Activated CD4-positive, alpha-beta T cell treated with anti-CD3 and anti-CD28 coated beads, Interleukin-2, amount 50 U/mL, for 24 hours (primary cell): ENCODE measurements around the gene PLPPR4.
"Not testable (repeated sequence)": the region's sequence is repeated elsewhere in the genome, so short reads cannot be mapped to it uniquely, and the experiment has no call there.

Experiments used
- DNase-seq, 2 donors: peaks; one replicate each; pipeline ENCODE4 v3.0.0-alpha.2; 2020; ENCODE audit warnings: low read depth in 1 of 2, low spot score in 1 of 2

Gene PLPPR4

GRCh38 chr1:99268021-99268420, 3.7 kb downstream of the PLPPR4 start:
- no peak for DNase-seq

- DNase-seq = no peak
Observed at GRCh38 chr1:99269321-99269720, 5.0 kb downstream of the PLPPR4 start.

- no peak for DNase-seq
Observed at GRCh38 chr1:99270646-99271045, 6.4 kb downstream of the PLPPR4 start.

- DNase-seq = no peak
Observed at GRCh38 chr1:99271249-99271648, 7.0 kb downstream of the PLPPR4 start.

- DNase-seq = no peak
Observed at GRCh38 chr1:99277066-99277465, 12.8 kb downstream of the PLPPR4 start.

GRCh38 chr1:99279525-99279924, 15.2 kb downstream of the PLPPR4 start:
- no peak for DNase-seq

- no peak for DNase-seq
Observed at GRCh38 chr1:99281105-99281504, 16.8 kb downstream of the PLPPR4 start.

- DNase-seq = no peak
Observed at GRCh38 chr1:99282536-99282935, 18.2 kb downstream of the PLPPR4 start.

- not testable (repeated sequence) for DNase-seq
Observed at GRCh38 chr1:99283521-99283920, 19.2 kb downstream of the PLPPR4 start.

- DNase-seq = no peak
Observed at GRCh38 chr1:99292886-99293285, 28.6 kb downstream of the PLPPR4 start.

GRCh38 chr1:99297923-99298322, 33.6 kb downstream of the PLPPR4 start:
- no peak for DNase-seq

GRCh38 chr1:99304725-99305282, 40.5 kb downstream of the PLPPR4 start:
- no peak for DNase-seq

GRCh38 chr1:99305626-99306025, 41.3 kb downstream of the PLPPR4 start:
- no peak for DNase-seq

- no peak for DNase-seq
Observed at GRCh38 chr1:99306056-99306455, 41.8 kb downstream of the PLPPR4 start.

GRCh38 chr1:99306644-99307043, 42.4 kb downstream of the PLPPR4 start:
- DNase-seq = no peak

GRCh38 chr1:99315305-99315704, 51.0 kb downstream of the PLPPR4 start:
- no peak for DNase-seq

- DNase-seq = no peak
Observed at GRCh38 chr1:99326215-99326949, 62.1 kb downstream of the PLPPR4 start.

- no peak for DNase-seq
Observed at GRCh38 chr1:99327357-99327756, 63.1 kb downstream of the PLPPR4 start.

- DNase-seq = no peak
Observed at GRCh38 chr1:99328171-99328570, 63.9 kb downstream of the PLPPR4 start.

- no peak for DNase-seq
Observed at GRCh38 chr1:99331083-99331482, 66.8 kb downstream of the PLPPR4 start.

- no peak for DNase-seq
Observed at GRCh38 chr1:99331636-99332035, 67.3 kb downstream of the PLPPR4 start.

GRCh38 chr1:99332561-99332960, 68.3 kb downstream of the PLPPR4 start:
- no peak for DNase-seq

GRCh38 chr1:99334991-99335390, 70.7 kb downstream of the PLPPR4 start:
- DNase-seq = no peak
